ENCODE data around the gene CARMIL3.

Gene CARMIL3

GRCh38 chr14:24084440-24084839 is 32.6 kb downstream of the CARMIL3 start:
- Histone ChIP-seq H3K4me1 (ENCODE audit: low read length) (peaks cover 8% of the 10 kb centered on the region), H3K27me3 (replicated peaks; ENCODE audit: insufficient read depth, low read length) (no peaks in the 10 kb centered on the region), H3K4me2 (ENCODE audit: low read depth, low read length) (no peak overlapping the region), H4K20me1 (ENCODE audit: insufficient read depth, low read length) (no peaks in the 10 kb centered on the region), H3K9ac (ENCODE audit: low read length) (no peak overlapping the region), H3K4me3 (ENCODE audit: low read length) (no peak overlapping the region), H3K79me2 (ENCODE audit: low read length) (no peaks in the 10 kb centered on the region), H3K36me3 (replicated peaks; ENCODE audit: insufficient read depth, low read length) (no peaks in the 10 kb centered on the region), H3F3A (ENCODE audit: insufficient read depth, low read length) (no peaks in the 10 kb centered on the region), H2AFZ (ENCODE audit: low read length) (no peak overlapping the region), H3K9me2 (replicated peaks; ENCODE audit: insufficient read depth, low read length) (no peaks in the 10 kb centered on the region), H3K27ac (ENCODE audit: low read length) (no peak overlapping the region), H3K9me3 (replicated peaks; ENCODE audit: insufficient read depth, low read length) (no peaks in the 10 kb centered on the region)
- no peak for DNase-seq
- no peak for TF ChIP-seq EZH2 (optimal IDR thresholded peaks at IDR 0.05; ENCODE audit: low read depth, low read length)
- no peak for TF ChIP-seq EZH2phosphoT487 (IDR thresholded peaks at IDR 0.05; ENCODE audit: low read length)
- TF ChIP-seq CTCF (IDR thresholded peaks at IDR 0.05; ENCODE audit: low read length), result no peak

- DNase-seq, result no peak
- no peak overlapping the region for H3K4me3 ChIP-seq (ENCODE audit: low read length)
- H2AFZ ChIP-seq (ENCODE audit: low read length), result no peak overlapping the region
- no peaks in the 10 kb centered on the region for H3K9me2 ChIP-seq (replicated peaks; ENCODE audit: insufficient read depth, low read length)
- H3F3A ChIP-seq (ENCODE audit: insufficient read depth, low read length), result no peaks in the 10 kb centered on the region
- H3K9me3 ChIP-seq (replicated peaks; ENCODE audit: insufficient read depth, low read length), result no peaks in the 10 kb centered on the region
- TF ChIP-seq CTCF (IDR thresholded peaks at IDR 0.05; ENCODE audit: low read length) (no peak), EZH2 (optimal IDR thresholded peaks at IDR 0.05; ENCODE audit: low read depth, low read length) (no peak), EZH2phosphoT487 (IDR thresholded peaks at IDR 0.05; ENCODE audit: low read length) (no peak)
- peaks cover 7% of the 10 kb centered on the region for H3K4me1 ChIP-seq (ENCODE audit: low read length)
- no peaks in the 10 kb centered on the region for H4K20me1 ChIP-seq (ENCODE audit: insufficient read depth, low read length)
- no peak overlapping the region for H3K4me2 ChIP-seq (ENCODE audit: low read depth, low read length)
- H3K9ac ChIP-seq (ENCODE audit: low read length), result no peak overlapping the region
- no peaks in the 10 kb centered on the region for H3K36me3 ChIP-seq (replicated peaks; ENCODE audit: insufficient read depth, low read length)
- no peak overlapping the region for H3K27ac ChIP-seq (ENCODE audit: low read length)
- no peaks in the 10 kb centered on the region for H3K27me3 ChIP-seq (replicated peaks; ENCODE audit: insufficient read depth, low read length)
- H3K79me2 ChIP-seq (ENCODE audit: low read length), result no peaks in the 10 kb centered on the region
Measured at GRCh38 chr14:24085215-24085614, 33.4 kb downstream of the CARMIL3 start.

- H3K27me3 ChIP-seq (replicated peaks; ENCODE audit: insufficient read depth, low read length), result no peaks in the 10 kb centered on the region
- no peaks in the 10 kb centered on the region for H3K36me3 ChIP-seq (replicated peaks; ENCODE audit: insufficient read depth, low read length)
- no peak overlapping the region for H2AFZ ChIP-seq (ENCODE audit: low read length)
- no peaks in the 10 kb centered on the region for H3K4me1 ChIP-seq (ENCODE audit: low read length)
- no peak overlapping the region for H3K9ac ChIP-seq (ENCODE audit: low read length)
- H3K79me2 ChIP-seq (ENCODE audit: low read length), result no peaks in the 10 kb centered on the region
- no peaks in the 10 kb centered on the region for H3F3A ChIP-seq (ENCODE audit: insufficient read depth, low read length)
- no peak for DNase-seq
- H4K20me1 ChIP-seq (ENCODE audit: insufficient read depth, low read length), result no peaks in the 10 kb centered on the region
- H3K9me3 ChIP-seq (replicated peaks; ENCODE audit: insufficient read depth, low read length), result no peaks in the 10 kb centered on the region
- TF ChIP-seq CTCF (IDR thresholded peaks at IDR 0.05; ENCODE audit: low read length), result no peak
- TF ChIP-seq EZH2 (optimal IDR thresholded peaks at IDR 0.05; ENCODE audit: low read depth, low read length), result no peak
- TF ChIP-seq EZH2phosphoT487 (IDR thresholded peaks at IDR 0.05; ENCODE audit: low read length), result no peak
- H3K27ac ChIP-seq (ENCODE audit: low read length), result no peak overlapping the region
- H3K4me2 ChIP-seq (ENCODE audit: low read depth, low read length), result no peak overlapping the region
- no peak overlapping the region for H3K4me3 ChIP-seq (ENCODE audit: low read length)
- H3K9me2 ChIP-seq (replicated peaks; ENCODE audit: insufficient read depth, low read length), result no peaks in the 10 kb centered on the region
Measured at GRCh38 chr14:24086193-24086955, 34.6 kb downstream of the CARMIL3 start.
